H9 (cell line): ENCODE measurements around the gene BPIFB1. TPM values are rescaled to one million over a fixed set of nuclear protein-coding genes. Genes with fewer than 3 reads are reported as not detected.

Source experiments
- DNase-seq: peaks from one replicate; pipeline ENCODE4 v3.0.0-alpha.2; 2017
- H2AFZ ChIP-seq: one replicate; pipeline ENCODE4 v1.6.1; 2013; ENCODE audit warnings: mild to moderate bottlenecking, low read length, control low read depth, moderate library complexity
- H2AK5ac ChIP-seq: 2 replicates; pipeline ENCODE4 v1.6.1; 2013; ENCODE audit warnings: low read length, control low read depth, mixed read lengths; ENCODE audit not compliant: insufficient read length
- H2BK120ac ChIP-seq: one replicate; pipeline ENCODE4 v1.6.1; 2013; ENCODE audit warnings: low read depth, mild to moderate bottlenecking, low read length, control low read depth, inconsistent platforms; ENCODE audit not compliant: poor library complexity, severe bottlenecking
- H2BK12ac ChIP-seq: 2 replicates; pipeline ENCODE4 v1.6.1; 2013; ENCODE audit warnings: low read length, control low read depth, mixed read lengths, low read depth; ENCODE audit not compliant: insufficient read length
- H2BK15ac ChIP-seq: 2 replicates; pipeline ENCODE4 v1.6.1; 2013; ENCODE audit warnings: low read depth, low read length, control low read depth
- H2BK20ac ChIP-seq: one replicate; pipeline ENCODE4 v1.6.1; 2013; ENCODE audit warnings: low read depth, mild to moderate bottlenecking, low read length, control low read depth, inconsistent platforms; ENCODE audit not compliant: poor library complexity, severe bottlenecking
- H2BK5ac ChIP-seq: 2 replicates; pipeline ENCODE4 v1.6.1; 2013; ENCODE audit warnings: low read length, control low read depth, mixed read lengths; ENCODE audit not compliant: insufficient read length
- H3K14ac ChIP-seq: 2 replicates; pipeline ENCODE4 v1.6.1; 2013; ENCODE audit warnings: low read length, control low read depth; ENCODE audit not compliant: insufficient read depth
- H3K18ac ChIP-seq: 2 replicates; pipeline ENCODE4 v1.6.1; 2013; ENCODE audit warnings: low read depth, mild to moderate bottlenecking, mixed read lengths, low read length, control low read depth; ENCODE audit not compliant: insufficient read length
- H3K23ac ChIP-seq: 2 replicates; pipeline ENCODE4 v1.6.1; 2013; ENCODE audit warnings: low read length, control low read depth, mixed read lengths, low read depth; ENCODE audit not compliant: insufficient read length
- H3K23me2 ChIP-seq: 2 replicates; pipeline ENCODE4 v1.6.1; 2013; ENCODE audit warnings: low read depth, mild to moderate bottlenecking, mixed read lengths, low read length, control low read depth; ENCODE audit not compliant: insufficient read length, poor library complexity, severe bottlenecking
- H3K27ac ChIP-seq: 2 replicates; pipeline ENCODE4 v1.5.1; 2013; ENCODE audit warnings: low read length, control low read depth, mixed read lengths, low read depth; ENCODE audit not compliant: insufficient read length
- H3K27me3 ChIP-seq: 2 replicates; pipeline ENCODE4 v1.6.1; 2013; ENCODE audit warnings: low read length, control low read depth, inconsistent platforms; ENCODE audit not compliant: insufficient read depth
- H3K4ac ChIP-seq: 2 replicates; pipeline ENCODE4 v1.6.1; 2013; ENCODE audit warnings: low read depth, mild to moderate bottlenecking, control low read depth, inconsistent platforms, low read length, moderate library complexity
- H3K4me1 ChIP-seq: 2 replicates; pipeline ENCODE4 v1.6.1; 2013; ENCODE audit warnings: low read length, control low read depth, inconsistent platforms; ENCODE audit not compliant: insufficient read depth
- H3K4me2 ChIP-seq: 2 replicates; pipeline ENCODE4 v1.6.1; 2013; ENCODE audit warnings: low read length, control low read depth, mixed read lengths; ENCODE audit not compliant: insufficient read length, insufficient read depth
- H3K56ac ChIP-seq: 2 replicates; pipeline ENCODE4 v1.6.1; 2013; ENCODE audit warnings: low read depth, mild to moderate bottlenecking, mixed read lengths, low read length, control low read depth; ENCODE audit not compliant: insufficient read length
- H3K79me1 ChIP-seq: 2 replicates; pipeline ENCODE4 v1.6.1; 2013; ENCODE audit warnings: low read depth, mild to moderate bottlenecking, moderate library complexity, low read length, control low read depth, inconsistent platforms; ENCODE audit not compliant: insufficient read depth, poor library complexity, severe bottlenecking
- H3K79me2 ChIP-seq: 2 replicates; pipeline ENCODE4 v1.6.1; 2013; ENCODE audit warnings: low read length, control low read depth, inconsistent platforms; ENCODE audit not compliant: insufficient read depth
- H3K9ac ChIP-seq: 2 replicates; pipeline ENCODE4 v1.6.1; 2013; ENCODE audit warnings: low read length, control low read depth, mixed read lengths; ENCODE audit not compliant: insufficient read length; ENCODE audit errors: extremely low read depth
- H3K9me3 ChIP-seq: one replicate; pipeline ENCODE4 v1.6.1; 2013; ENCODE audit warnings: low read depth, low read length, inconsistent platforms; ENCODE audit not compliant: control insufficient read depth
- H3T11ph ChIP-seq: one replicate; pipeline ENCODE4 v1.6.1; 2013; ENCODE audit warnings: mild to moderate bottlenecking, low read length, control low read depth, inconsistent platforms
- H4K20me1 ChIP-seq: one replicate; pipeline ENCODE4 v1.6.1; 2013; ENCODE audit not compliant: control insufficient read depth, insufficient read length, insufficient read depth
- H4K5ac ChIP-seq: 2 replicates; pipeline ENCODE4 v1.6.1; 2013; ENCODE audit warnings: low read depth, mild to moderate bottlenecking, mixed read lengths, low read length, control low read depth; ENCODE audit not compliant: insufficient read length
- H4K8ac ChIP-seq: replicated peaks from 2 replicates; pipeline ENCODE4 v1.6.1; 2013; ENCODE audit warnings: low read length, control low read depth, mixed read lengths, low read depth; ENCODE audit not compliant: insufficient read length
- H4K91ac ChIP-seq: 2 replicates; pipeline ENCODE4 v1.6.1; 2013; ENCODE audit warnings: low read depth, mild to moderate bottlenecking, moderate library complexity, mixed read lengths, low read length, control low read depth; ENCODE audit not compliant: insufficient read length
- H3K27ac Mint-ChIP-seq, 3 experiments: 2 replicates in 2 of 3; 3 replicates in 1 of 3; pipeline ENCODE4 v1.8.0; 2020 to 2021; ENCODE audit warnings: mixed read lengths in 3 of 3, mild to moderate bottlenecking in 1 of 3, moderate library complexity in 1 of 3
- H3K27me3 Mint-ChIP-seq: 2 replicates; pipeline ENCODE4 v1.8.0; 2021; ENCODE audit warnings: low read depth, mild to moderate bottlenecking, moderate library complexity, mixed read lengths
- H3K36me3 Mint-ChIP-seq, 3 experiments: 2 replicates in 2 of 3; 3 replicates in 1 of 3; pipeline ENCODE4 v1.8.0; 2020 to 2021; ENCODE audit warnings: low read depth in 3 of 3, mixed read lengths in 3 of 3; ENCODE audit not compliant: insufficient read depth in 1 of 3
- H3K4me1 Mint-ChIP-seq, 2 experiments: 2 replicates each; pipeline ENCODE4 v1.8.0; 2020; ENCODE audit warnings: mixed read lengths in 2 of 2
- H3K4me3 Mint-ChIP-seq, 2 experiments: 2 replicates in 1 of 2; 3 replicates in 1 of 2; pipeline ENCODE4 v1.8.0; 2020 to 2021; ENCODE audit warnings: mild to moderate bottlenecking in 2 of 2, mixed read lengths in 2 of 2, moderate library complexity in 1 of 2
- H3K9me3 Mint-ChIP-seq, 2 experiments: 2 replicates in 1 of 2; 3 replicates in 1 of 2; pipeline ENCODE4 v1.8.0; 2020; ENCODE audit warnings: mild to moderate bottlenecking in 2 of 2, mixed read lengths in 2 of 2, moderate library complexity in 1 of 2
- WGBS: extraction: QIAGEN DNeasy Blood & Tissue Kit; methylation state at CpG from one replicate; pipeline ENCODE4 v1.1.7; 2013; ENCODE audit warnings: missing lambda C conversion rate, low lambda C conversion rate, mixed read lengths; ENCODE audit not compliant: insufficient read length; ENCODE audit errors: extremely low coverage; 5-methylcytosine and 5-hydroxymethylcytosine counted together
- total RNA-seq: library from RNA; stranded (reverse); gene quantifications from 2 replicates; pipeline ENCODE4 v1.2.1, GENCODE V29; 2021
- TF ChIP-seq, protein P1 (sequence below): fragments of 200-600 bp; sonication (generic); conservative IDR thresholded peaks from 3 replicates; pipeline ENCODE4 v1.8.0; 2021; ENCODE audit warnings: antibody characterized with exemption, mild to moderate bottlenecking

BPIFB1 gene
- total RNA-seq, 1 experiment from 2014 or later, result not detected

DNA sequence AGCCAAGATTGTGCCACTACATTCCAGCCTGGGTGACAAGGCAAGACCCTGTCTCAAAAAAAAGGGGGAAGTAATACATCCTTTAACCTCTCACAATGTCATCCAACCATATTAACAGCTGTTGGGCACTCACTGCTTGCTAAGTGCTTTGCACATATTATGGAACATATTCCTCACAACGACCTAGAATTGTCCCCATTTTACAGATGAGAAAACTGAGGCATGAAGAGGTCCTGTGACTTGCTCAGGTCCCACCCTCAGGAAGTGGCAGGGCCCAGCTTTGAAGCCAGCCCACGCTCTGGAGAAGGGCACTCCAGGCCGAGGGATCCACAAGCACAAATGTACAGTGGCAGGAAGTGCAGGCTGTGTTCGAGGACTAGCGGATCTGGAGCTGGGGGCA, 33.3 kb downstream of the BPIFB1 start:
- no peaks in the 10 kb centered on the region for H3K79me1 ChIP-seq
- Mint-ChIP-seq H3K9me3 (no peaks in the 10 kb centered on the region), H3K27me3 (peaks cover 6% of the 10 kb centered on the region), H3K4me1 (no peaks in the 10 kb centered on the region; a peak in 1 of 4 replicates), H3K27ac (0 out of 7 replicates have a peak overlapping the region, but pooled peaks of 1 of the 3 experiments have one; percentile 11), H3K36me3 (no peaks in the 10 kb centered on the region), H3K4me3 (no peak overlapping the region)
- H2BK15ac ChIP-seq, result no peak overlapping the region
- no peak overlapping the region for H4K91ac ChIP-seq
- no peak overlapping the region for H3K14ac ChIP-seq
- H3K27me3 ChIP-seq, result no peaks in the 10 kb centered on the region
- no peaks in the 10 kb centered on the region for H3K23me2 ChIP-seq
- no peak overlapping the region for H2BK20ac ChIP-seq
- H3K4me1 ChIP-seq, result no peaks in the 10 kb centered on the region
- no CpG with 5 or more reads among the region's 5 CpGs for WGBS
- no peaks in the 10 kb centered on the region for H4K20me1 ChIP-seq
- no peak overlapping the region for H3K4ac ChIP-seq
- H3K79me2 ChIP-seq, result no peaks in the 10 kb centered on the region
- H3T11ph ChIP-seq, result no peak overlapping the region
- no peak overlapping the region for H3K18ac ChIP-seq
- no peak overlapping the region for H2AK5ac ChIP-seq
- H2BK12ac ChIP-seq, result no peak overlapping the region
- DNase-seq, result no peak
- TF ChIP-seq, protein P1, sequence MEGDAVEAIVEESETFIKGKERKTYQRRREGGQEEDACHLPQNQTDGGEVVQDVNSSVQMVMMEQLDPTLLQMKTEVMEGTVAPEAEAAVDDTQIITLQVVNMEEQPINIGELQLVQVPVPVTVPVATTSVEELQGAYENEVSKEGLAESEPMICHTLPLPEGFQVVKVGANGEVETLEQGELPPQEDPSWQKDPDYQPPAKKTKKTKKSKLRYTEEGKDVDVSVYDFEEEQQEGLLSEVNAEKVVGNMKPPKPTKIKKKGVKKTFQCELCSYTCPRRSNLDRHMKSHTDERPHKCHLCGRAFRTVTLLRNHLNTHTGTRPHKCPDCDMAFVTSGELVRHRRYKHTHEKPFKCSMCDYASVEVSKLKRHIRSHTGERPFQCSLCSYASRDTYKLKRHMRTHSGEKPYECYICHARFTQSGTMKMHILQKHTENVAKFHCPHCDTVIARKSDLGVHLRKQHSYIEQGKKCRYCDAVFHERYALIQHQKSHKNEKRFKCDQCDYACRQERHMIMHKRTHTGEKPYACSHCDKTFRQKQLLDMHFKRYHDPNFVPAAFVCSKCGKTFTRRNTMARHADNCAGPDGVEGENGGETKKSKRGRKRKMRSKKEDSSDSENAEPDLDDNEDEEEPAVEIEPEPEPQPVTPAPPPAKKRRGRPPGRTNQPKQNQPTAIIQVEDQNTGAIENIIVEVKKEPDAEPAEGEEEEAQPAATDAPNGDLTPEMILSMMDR, result no peak
- H3K23ac ChIP-seq, result no peak overlapping the region
- H4K5ac ChIP-seq, result no peak overlapping the region
- no peak overlapping the region for H3K9ac ChIP-seq
- no peak overlapping the region for H2BK120ac ChIP-seq
- no peak overlapping the region for H4K8ac ChIP-seq
- H3K9me3 ChIP-seq, result no peaks in the 10 kb centered on the region
- H3K27ac ChIP-seq, result no peak overlapping the region
- no peak overlapping the region for H2AFZ ChIP-seq
- H2BK5ac ChIP-seq, result no peak overlapping the region
- H3K56ac ChIP-seq, result no peak overlapping the region
- H3K4me2 ChIP-seq, result no peak overlapping the region
